ENCODE results near the gene RCAN2.

RCAN2 gene

GRCh38 chr6:46468403-46469010 is 22.7 kb downstream of the RCAN2 start:
- no peak for TF ChIP-seq ZNF565 (CRISPR knock-in tag; conservative IDR thresholded peaks at IDR 0.05; ENCODE audit: low read depth)
- ATAC-seq, result no peak

DNA sequence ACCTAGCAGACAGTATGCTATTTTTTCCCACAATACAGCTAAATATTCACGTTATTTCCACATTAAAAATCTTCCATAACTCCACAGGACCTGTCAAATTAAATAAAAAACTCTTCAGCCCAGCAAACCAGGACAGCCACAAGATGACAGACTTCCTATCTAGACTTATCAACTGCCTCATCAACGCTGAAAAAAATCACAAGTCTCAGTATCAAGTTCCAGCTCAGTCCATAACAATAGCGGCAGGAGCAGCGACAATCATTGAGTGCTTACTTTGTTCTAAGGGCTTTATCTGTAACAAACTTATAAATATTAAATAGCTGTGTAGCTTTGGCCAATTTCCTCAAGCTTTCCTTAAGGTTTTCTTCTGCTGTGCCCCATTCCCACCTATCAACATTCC is 24.7 kb downstream of the RCAN2 start:
- ATAC-seq, result no peak
- TF ChIP-seq ZFP30 (CRISPR knock-in tag; IDR thresholded peaks at IDR 0.05) (no peak), ZNF70 (CRISPR knock-in tag; IDR thresholded peaks at IDR 0.05) (no peak), GLIS3 (CRISPR knock-in tag; IDR thresholded peaks at IDR 0.05) (no peak), TCF4 (CRISPR knock-in tag; IDR thresholded peaks at IDR 0.05; ENCODE audit: borderline replicate concordance) (no peak), ZNF565 (CRISPR knock-in tag; conservative IDR thresholded peaks at IDR 0.05; ENCODE audit: low read depth) (no peak), PPARA (CRISPR knock-in tag; IDR thresholded peaks at IDR 0.05; ENCODE audit: borderline replicate concordance) (no peak), ESRRG (CRISPR knock-in tag; IDR thresholded peaks at IDR 0.05) (no peak), TOX (CRISPR knock-in tag; IDR thresholded peaks at IDR 0.05; ENCODE audit: borderline replicate concordance) (no peak), ZC3H10 (CRISPR knock-in tag; IDR thresholded peaks at IDR 0.05) (no peak), ZNF8 (CRISPR knock-in tag; IDR thresholded peaks at IDR 0.05) (no peak), ARNTL (CRISPR knock-in tag; IDR thresholded peaks at IDR 0.05; ENCODE audit: borderline replicate concordance, low read depth) (no peak), BACH2 (CRISPR knock-in tag; IDR thresholded peaks at IDR 0.05; ENCODE audit: borderline replicate concordance) (no peak), POU6F1 (CRISPR knock-in tag; IDR thresholded peaks at IDR 0.05; ENCODE audit: borderline replicate concordance, low read depth) (no peak), CSDC2 (CRISPR knock-in tag; IDR thresholded peaks at IDR 0.05) (no peak)
- TF ChIP-seq, protein P1, sequence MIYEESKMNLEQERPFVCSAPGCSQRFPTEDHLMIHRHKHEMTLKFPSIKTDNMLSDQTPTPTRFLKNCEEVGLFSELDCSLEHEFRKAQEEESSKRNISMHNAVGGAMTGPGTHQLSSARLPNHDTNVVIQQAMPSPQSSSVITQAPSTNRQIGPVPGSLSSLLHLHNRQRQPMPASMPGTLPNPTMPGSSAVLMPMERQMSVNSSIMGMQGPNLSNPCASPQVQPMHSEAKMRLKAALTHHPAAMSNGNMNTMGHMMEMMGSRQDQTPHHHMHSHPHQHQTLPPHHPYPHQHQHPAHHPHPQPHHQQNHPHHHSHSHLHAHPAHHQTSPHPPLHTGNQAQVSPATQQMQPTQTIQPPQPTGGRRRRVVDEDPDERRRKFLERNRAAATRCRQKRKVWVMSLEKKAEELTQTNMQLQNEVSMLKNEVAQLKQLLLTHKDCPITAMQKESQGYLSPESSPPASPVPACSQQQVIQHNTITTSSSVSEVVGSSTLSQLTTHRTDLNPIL (CRISPR knock-in tag; IDR thresholded peaks at IDR 0.05; ENCODE audit: low read depth), result no peak

DNA sequence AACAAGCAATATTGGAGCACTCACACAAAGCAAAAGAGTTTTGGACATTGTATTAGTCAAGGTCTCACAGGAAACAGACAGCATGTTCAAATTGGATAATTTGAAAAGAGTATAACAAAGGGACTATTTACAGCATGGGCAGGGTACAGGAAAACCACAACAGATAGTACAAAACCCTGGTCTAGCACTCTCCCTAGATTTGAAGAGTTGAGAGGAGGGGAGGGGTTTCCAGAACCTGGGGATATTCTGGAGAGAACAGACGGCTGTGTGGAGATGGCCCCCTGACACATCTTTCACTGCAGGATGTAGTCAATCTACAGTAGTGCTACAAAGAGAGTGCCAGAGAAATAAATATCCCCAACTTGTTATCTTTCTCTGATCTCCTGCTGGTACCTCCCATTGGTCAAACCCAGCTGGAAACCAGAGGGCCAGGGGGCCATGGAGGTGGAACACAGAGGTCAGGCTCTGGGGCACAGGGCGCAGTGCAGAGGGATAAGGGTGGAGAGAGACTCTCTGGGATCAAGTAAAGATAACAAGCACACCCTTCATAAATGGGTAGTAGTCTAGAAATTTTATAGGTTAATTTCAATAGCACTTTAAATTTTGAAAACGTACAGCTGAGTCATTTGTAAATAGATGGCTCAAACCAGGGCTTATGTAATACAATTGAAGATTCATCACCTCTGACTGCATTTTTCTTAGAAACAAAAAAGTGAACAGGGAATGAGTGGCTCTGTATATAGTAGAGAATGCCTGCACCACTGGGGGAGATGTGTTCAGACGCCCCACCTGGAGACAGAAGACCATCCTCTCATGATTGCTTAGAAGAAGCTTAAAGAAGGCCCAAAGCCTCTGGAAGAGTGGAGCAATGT is 25.7 kb downstream of the RCAN2 start:
- ATAC-seq, result no peak
- TF ChIP-seq TCF4 (CRISPR knock-in tag; IDR thresholded peaks at IDR 0.05; ENCODE audit: borderline replicate concordance) (no peak), ESRRG (CRISPR knock-in tag; IDR thresholded peaks at IDR 0.05) (no peak), ZFP30 (CRISPR knock-in tag; IDR thresholded peaks at IDR 0.05) (no peak), POU6F1 (CRISPR knock-in tag; IDR thresholded peaks at IDR 0.05; ENCODE audit: borderline replicate concordance, low read depth) (no peak), RARB (CRISPR knock-in tag; IDR thresholded peaks at IDR 0.05) (no peak), ZNF8 (CRISPR knock-in tag; IDR thresholded peaks at IDR 0.05) (no peak), GLIS3 (CRISPR knock-in tag; IDR thresholded peaks at IDR 0.05) (no peak), ISL1 (CRISPR knock-in tag; IDR thresholded peaks at IDR 0.05) (no peak), CSRNP3 (CRISPR knock-in tag; IDR thresholded peaks at IDR 0.05) (no peak), CSDC2 (CRISPR knock-in tag; IDR thresholded peaks at IDR 0.05) (no peak), TOX (CRISPR knock-in tag; IDR thresholded peaks at IDR 0.05; ENCODE audit: borderline replicate concordance) (no peak), OSR1 (CRISPR knock-in tag; IDR thresholded peaks at IDR 0.05) (no peak), PPARA (CRISPR knock-in tag; IDR thresholded peaks at IDR 0.05; ENCODE audit: borderline replicate concordance) (no peak), BACH2 (CRISPR knock-in tag; IDR thresholded peaks at IDR 0.05; ENCODE audit: borderline replicate concordance) (no peak), ZFP3 (CRISPR knock-in tag; IDR thresholded peaks at IDR 0.05) (no peak), ZC3H10 (CRISPR knock-in tag; IDR thresholded peaks at IDR 0.05) (no peak), ZNF565 (CRISPR knock-in tag; conservative IDR thresholded peaks at IDR 0.05; ENCODE audit: low read depth) (no peak), SNAI2 (CRISPR knock-in tag; IDR thresholded peaks at IDR 0.05) (no peak)
- TF ChIP-seq, protein P1 (CRISPR knock-in tag; IDR thresholded peaks at IDR 0.05; ENCODE audit: low read depth), result no peak
- TF ChIP-seq, protein P2, sequence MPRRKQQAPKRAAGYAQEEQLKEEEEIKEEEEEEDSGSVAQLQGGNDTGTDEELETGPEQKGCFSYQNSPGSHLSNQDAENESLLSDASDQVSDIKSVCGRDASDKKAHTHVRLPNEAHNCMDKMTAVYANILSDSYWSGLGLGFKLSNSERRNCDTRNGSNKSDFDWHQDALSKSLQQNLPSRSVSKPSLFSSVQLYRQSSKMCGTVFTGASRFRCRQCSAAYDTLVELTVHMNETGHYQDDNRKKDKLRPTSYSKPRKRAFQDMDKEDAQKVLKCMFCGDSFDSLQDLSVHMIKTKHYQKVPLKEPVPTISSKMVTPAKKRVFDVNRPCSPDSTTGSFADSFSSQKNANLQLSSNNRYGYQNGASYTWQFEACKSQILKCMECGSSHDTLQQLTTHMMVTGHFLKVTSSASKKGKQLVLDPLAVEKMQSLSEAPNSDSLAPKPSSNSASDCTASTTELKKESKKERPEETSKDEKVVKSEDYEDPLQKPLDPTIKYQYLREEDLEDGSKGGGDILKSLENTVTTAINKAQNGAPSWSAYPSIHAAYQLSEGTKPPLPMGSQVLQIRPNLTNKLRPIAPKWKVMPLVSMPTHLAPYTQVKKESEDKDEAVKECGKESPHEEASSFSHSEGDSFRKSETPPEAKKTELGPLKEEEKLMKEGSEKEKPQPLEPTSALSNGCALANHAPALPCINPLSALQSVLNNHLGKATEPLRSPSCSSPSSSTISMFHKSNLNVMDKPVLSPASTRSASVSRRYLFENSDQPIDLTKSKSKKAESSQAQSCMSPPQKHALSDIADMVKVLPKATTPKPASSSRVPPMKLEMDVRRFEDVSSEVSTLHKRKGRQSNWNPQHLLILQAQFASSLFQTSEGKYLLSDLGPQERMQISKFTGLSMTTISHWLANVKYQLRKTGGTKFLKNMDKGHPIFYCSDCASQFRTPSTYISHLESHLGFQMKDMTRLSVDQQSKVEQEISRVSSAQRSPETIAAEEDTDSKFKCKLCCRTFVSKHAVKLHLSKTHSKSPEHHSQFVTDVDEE (CRISPR knock-in tag; IDR thresholded peaks at IDR 0.05), result no peak

All from SK-N-SH treated with all-trans-retinoic acid at 6 μM for 48 hours (cell line).